H9 (cell line): ENCODE measurements around the gene RBFOX1. TPM values are rescaled to one million over a fixed set of nuclear protein-coding genes. Genes with fewer than 3 reads are reported as not detected.

Source experiments
- DNase-seq: peaks from one replicate; pipeline ENCODE4 v3.0.0-alpha.2; 2017
- H2AFZ ChIP-seq: one replicate; pipeline ENCODE4 v1.6.1; 2013; ENCODE audit warnings: mild to moderate bottlenecking, low read length, control low read depth, moderate library complexity
- H2AK5ac ChIP-seq: 2 replicates; pipeline ENCODE4 v1.6.1; 2013; ENCODE audit warnings: low read length, control low read depth, mixed read lengths; ENCODE audit not compliant: insufficient read length
- H2BK120ac ChIP-seq: one replicate; pipeline ENCODE4 v1.6.1; 2013; ENCODE audit warnings: low read depth, mild to moderate bottlenecking, low read length, control low read depth, inconsistent platforms; ENCODE audit not compliant: poor library complexity, severe bottlenecking
- H2BK12ac ChIP-seq: 2 replicates; pipeline ENCODE4 v1.6.1; 2013; ENCODE audit warnings: low read length, control low read depth, mixed read lengths, low read depth; ENCODE audit not compliant: insufficient read length
- H2BK15ac ChIP-seq: 2 replicates; pipeline ENCODE4 v1.6.1; 2013; ENCODE audit warnings: low read depth, low read length, control low read depth
- H2BK20ac ChIP-seq: one replicate; pipeline ENCODE4 v1.6.1; 2013; ENCODE audit warnings: low read depth, mild to moderate bottlenecking, low read length, control low read depth, inconsistent platforms; ENCODE audit not compliant: poor library complexity, severe bottlenecking
- H2BK5ac ChIP-seq: 2 replicates; pipeline ENCODE4 v1.6.1; 2013; ENCODE audit warnings: low read length, control low read depth, mixed read lengths; ENCODE audit not compliant: insufficient read length
- H3K14ac ChIP-seq: 2 replicates; pipeline ENCODE4 v1.6.1; 2013; ENCODE audit warnings: low read length, control low read depth; ENCODE audit not compliant: insufficient read depth
- H3K18ac ChIP-seq: 2 replicates; pipeline ENCODE4 v1.6.1; 2013; ENCODE audit warnings: low read depth, mild to moderate bottlenecking, mixed read lengths, low read length, control low read depth; ENCODE audit not compliant: insufficient read length
- H3K23ac ChIP-seq: 2 replicates; pipeline ENCODE4 v1.6.1; 2013; ENCODE audit warnings: low read length, control low read depth, mixed read lengths, low read depth; ENCODE audit not compliant: insufficient read length
- H3K23me2 ChIP-seq: 2 replicates; pipeline ENCODE4 v1.6.1; 2013; ENCODE audit warnings: low read depth, mild to moderate bottlenecking, mixed read lengths, low read length, control low read depth; ENCODE audit not compliant: insufficient read length, poor library complexity, severe bottlenecking
- H3K27ac ChIP-seq: 2 replicates; pipeline ENCODE4 v1.5.1; 2013; ENCODE audit warnings: low read length, control low read depth, mixed read lengths, low read depth; ENCODE audit not compliant: insufficient read length
- H3K27me3 ChIP-seq: 2 replicates; pipeline ENCODE4 v1.6.1; 2013; ENCODE audit warnings: low read length, control low read depth, inconsistent platforms; ENCODE audit not compliant: insufficient read depth
- H3K4ac ChIP-seq: 2 replicates; pipeline ENCODE4 v1.6.1; 2013; ENCODE audit warnings: low read depth, mild to moderate bottlenecking, control low read depth, inconsistent platforms, low read length, moderate library complexity
- H3K4me1 ChIP-seq: 2 replicates; pipeline ENCODE4 v1.6.1; 2013; ENCODE audit warnings: low read length, control low read depth, inconsistent platforms; ENCODE audit not compliant: insufficient read depth
- H3K4me2 ChIP-seq: 2 replicates; pipeline ENCODE4 v1.6.1; 2013; ENCODE audit warnings: low read length, control low read depth, mixed read lengths; ENCODE audit not compliant: insufficient read length, insufficient read depth
- H3K56ac ChIP-seq: 2 replicates; pipeline ENCODE4 v1.6.1; 2013; ENCODE audit warnings: low read depth, mild to moderate bottlenecking, mixed read lengths, low read length, control low read depth; ENCODE audit not compliant: insufficient read length
- H3K79me1 ChIP-seq: 2 replicates; pipeline ENCODE4 v1.6.1; 2013; ENCODE audit warnings: low read depth, mild to moderate bottlenecking, moderate library complexity, low read length, control low read depth, inconsistent platforms; ENCODE audit not compliant: insufficient read depth, poor library complexity, severe bottlenecking
- H3K79me2 ChIP-seq: 2 replicates; pipeline ENCODE4 v1.6.1; 2013; ENCODE audit warnings: low read length, control low read depth, inconsistent platforms; ENCODE audit not compliant: insufficient read depth
- H3K9ac ChIP-seq: 2 replicates; pipeline ENCODE4 v1.6.1; 2013; ENCODE audit warnings: low read length, control low read depth, mixed read lengths; ENCODE audit not compliant: insufficient read length; ENCODE audit errors: extremely low read depth
- H3K9me3 ChIP-seq: one replicate; pipeline ENCODE4 v1.6.1; 2013; ENCODE audit warnings: low read depth, low read length, inconsistent platforms; ENCODE audit not compliant: control insufficient read depth
- H3T11ph ChIP-seq: one replicate; pipeline ENCODE4 v1.6.1; 2013; ENCODE audit warnings: mild to moderate bottlenecking, low read length, control low read depth, inconsistent platforms
- H4K20me1 ChIP-seq: one replicate; pipeline ENCODE4 v1.6.1; 2013; ENCODE audit not compliant: control insufficient read depth, insufficient read length, insufficient read depth
- H4K5ac ChIP-seq: 2 replicates; pipeline ENCODE4 v1.6.1; 2013; ENCODE audit warnings: low read depth, mild to moderate bottlenecking, mixed read lengths, low read length, control low read depth; ENCODE audit not compliant: insufficient read length
- H4K8ac ChIP-seq: replicated peaks from 2 replicates; pipeline ENCODE4 v1.6.1; 2013; ENCODE audit warnings: low read length, control low read depth, mixed read lengths, low read depth; ENCODE audit not compliant: insufficient read length
- H4K91ac ChIP-seq: 2 replicates; pipeline ENCODE4 v1.6.1; 2013; ENCODE audit warnings: low read depth, mild to moderate bottlenecking, moderate library complexity, mixed read lengths, low read length, control low read depth; ENCODE audit not compliant: insufficient read length
- H3K27ac Mint-ChIP-seq, 3 experiments: 2 replicates in 2 of 3; 3 replicates in 1 of 3; pipeline ENCODE4 v1.8.0; 2020 to 2021; ENCODE audit warnings: mixed read lengths in 3 of 3, mild to moderate bottlenecking in 1 of 3, moderate library complexity in 1 of 3
- H3K27me3 Mint-ChIP-seq: 2 replicates; pipeline ENCODE4 v1.8.0; 2021; ENCODE audit warnings: low read depth, mild to moderate bottlenecking, moderate library complexity, mixed read lengths
- H3K36me3 Mint-ChIP-seq, 3 experiments: 2 replicates in 2 of 3; 3 replicates in 1 of 3; pipeline ENCODE4 v1.8.0; 2020 to 2021; ENCODE audit warnings: low read depth in 3 of 3, mixed read lengths in 3 of 3; ENCODE audit not compliant: insufficient read depth in 1 of 3
- H3K4me1 Mint-ChIP-seq, 2 experiments: 2 replicates each; pipeline ENCODE4 v1.8.0; 2020; ENCODE audit warnings: mixed read lengths in 2 of 2
- H3K4me3 Mint-ChIP-seq, 2 experiments: 2 replicates in 1 of 2; 3 replicates in 1 of 2; pipeline ENCODE4 v1.8.0; 2020 to 2021; ENCODE audit warnings: mild to moderate bottlenecking in 2 of 2, mixed read lengths in 2 of 2, moderate library complexity in 1 of 2
- H3K9me3 Mint-ChIP-seq, 2 experiments: 2 replicates in 1 of 2; 3 replicates in 1 of 2; pipeline ENCODE4 v1.8.0; 2020; ENCODE audit warnings: mild to moderate bottlenecking in 2 of 2, mixed read lengths in 2 of 2, moderate library complexity in 1 of 2
- WGBS: extraction: QIAGEN DNeasy Blood & Tissue Kit; methylation state at CpG from one replicate; pipeline ENCODE4 v1.1.7; 2013; ENCODE audit warnings: missing lambda C conversion rate, low lambda C conversion rate, mixed read lengths; ENCODE audit not compliant: insufficient read length; ENCODE audit errors: extremely low coverage; 5-methylcytosine and 5-hydroxymethylcytosine counted together
- total RNA-seq: library from RNA; stranded (reverse); gene quantifications from 2 replicates; pipeline ENCODE4 v1.2.1, GENCODE V29; 2021
- TF ChIP-seq, protein P1 (sequence below): fragments of 200-600 bp; sonication (generic); conservative IDR thresholded peaks from 3 replicates; pipeline ENCODE4 v1.8.0; 2021; ENCODE audit warnings: antibody characterized with exemption, mild to moderate bottlenecking

RBFOX1 gene
- total RNA-seq, 1 experiment from 2014 or later: 2.0 TPM

DNA sequence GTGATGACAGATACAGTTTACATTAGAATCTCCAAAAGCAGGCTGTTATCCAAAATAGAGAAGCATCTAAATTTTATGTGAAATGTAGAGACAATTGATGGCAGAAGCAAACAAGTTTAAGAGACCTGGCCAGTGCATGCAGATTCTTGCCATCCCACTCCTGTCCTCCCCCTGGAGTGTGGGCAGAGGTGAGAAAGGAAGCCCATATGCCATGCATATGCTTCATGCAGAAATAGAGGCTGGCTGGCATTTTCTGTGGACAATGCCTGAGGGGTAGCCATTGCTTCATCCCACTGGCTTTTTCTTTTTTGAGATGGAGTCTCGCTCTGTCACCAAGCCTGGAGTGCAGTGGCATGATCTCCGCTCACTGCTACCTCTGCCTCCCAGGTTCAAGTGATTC lies 382.1 kb downstream of the RBFOX1 start:
- no CpG with 5 or more reads among the region's 2 CpGs for WGBS
- Histone ChIP-seq H2BK20ac (no peak overlapping the region), H2BK12ac (no peak overlapping the region), H3K4me2 (no peak overlapping the region), H3K27ac (no peak overlapping the region), H4K91ac (no peak overlapping the region), H3K9ac (no peak overlapping the region), H2BK120ac (no peak overlapping the region), H3K9me3 (no peaks in the 10 kb centered on the region), H3K79me2 (no peaks in the 10 kb centered on the region), H4K5ac (no peak overlapping the region), H2BK15ac (no peak overlapping the region), H3K27me3 (no peaks in the 10 kb centered on the region), H2AFZ (no peak overlapping the region), H4K20me1 (no peaks in the 10 kb centered on the region), H3T11ph (no peak overlapping the region), H2BK5ac (no peak overlapping the region), H3K14ac (no peak overlapping the region), H4K8ac (no peak overlapping the region), H3K18ac (no peak overlapping the region), H3K23ac (no peak overlapping the region), H3K56ac (no peak overlapping the region), H2AK5ac (no peak overlapping the region), H3K4ac (no peak overlapping the region), H3K4me1 (peaks cover 3% of the 10 kb centered on the region; the same call in 1 of the 2 replicates), H3K79me1 (no peaks in the 10 kb centered on the region), H3K23me2 (peaks cover 3% of the 10 kb centered on the region)
- H3K36me3 Mint-ChIP-seq: no peaks in the 10 kb centered on the region
- no peaks in the 10 kb centered on the region; a peak in 1 of 5 replicates for H3K9me3 Mint-ChIP-seq
- H3K4me3 Mint-ChIP-seq: no peak overlapping the region
- TF ChIP-seq, protein P1, sequence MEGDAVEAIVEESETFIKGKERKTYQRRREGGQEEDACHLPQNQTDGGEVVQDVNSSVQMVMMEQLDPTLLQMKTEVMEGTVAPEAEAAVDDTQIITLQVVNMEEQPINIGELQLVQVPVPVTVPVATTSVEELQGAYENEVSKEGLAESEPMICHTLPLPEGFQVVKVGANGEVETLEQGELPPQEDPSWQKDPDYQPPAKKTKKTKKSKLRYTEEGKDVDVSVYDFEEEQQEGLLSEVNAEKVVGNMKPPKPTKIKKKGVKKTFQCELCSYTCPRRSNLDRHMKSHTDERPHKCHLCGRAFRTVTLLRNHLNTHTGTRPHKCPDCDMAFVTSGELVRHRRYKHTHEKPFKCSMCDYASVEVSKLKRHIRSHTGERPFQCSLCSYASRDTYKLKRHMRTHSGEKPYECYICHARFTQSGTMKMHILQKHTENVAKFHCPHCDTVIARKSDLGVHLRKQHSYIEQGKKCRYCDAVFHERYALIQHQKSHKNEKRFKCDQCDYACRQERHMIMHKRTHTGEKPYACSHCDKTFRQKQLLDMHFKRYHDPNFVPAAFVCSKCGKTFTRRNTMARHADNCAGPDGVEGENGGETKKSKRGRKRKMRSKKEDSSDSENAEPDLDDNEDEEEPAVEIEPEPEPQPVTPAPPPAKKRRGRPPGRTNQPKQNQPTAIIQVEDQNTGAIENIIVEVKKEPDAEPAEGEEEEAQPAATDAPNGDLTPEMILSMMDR: no peak
- no peaks in the 10 kb centered on the region for H3K27me3 Mint-ChIP-seq
- H3K4me1 Mint-ChIP-seq: peaks cover 17 to 31% of the 10 kb centered on the region in 2 experiments
- no peak overlapping the region for H3K27ac Mint-ChIP-seq
- DNase-seq: no peak
